GM23248 (cell line): ENCODE data around the gene XKR7. TPM values are rescaled to one million over a fixed set of nuclear protein-coding genes. Genes with fewer than 3 reads are reported as not detected.

ENCODE experiments used
- DNase-seq: peaks from one replicate; pipeline ENCODE4 v3.0.0-alpha.2; 2015
- H2AFZ ChIP-seq: fragments of 200-600 bp; sonication (generic); 2 replicates; pipeline ENCODE4 v1.6.1; 2016; ENCODE audit warnings: antibody characterized with exemption
- H3F3A ChIP-seq: fragments of 200-600 bp; sonication (generic); 2 replicates; pipeline ENCODE4 v1.6.1; 2016; ENCODE audit warnings: mild to moderate bottlenecking, antibody characterized with exemption, mixed run types; ENCODE audit not compliant: insufficient read depth
- H3K27ac ChIP-seq: fragments of 200-600 bp; sonication (generic); 2 replicates; pipeline ENCODE4 v1.5.1; 2016; ENCODE audit warnings: mild to moderate bottlenecking
- H3K27me3 ChIP-seq: fragments of 200-600 bp; sonication (generic); replicated peaks from 2 replicates; pipeline ENCODE4 v1.6.1; 2016; ENCODE audit warnings: mild to moderate bottlenecking; ENCODE audit not compliant: insufficient read depth
- H3K36me3 ChIP-seq: fragments of 200-600 bp; sonication (generic); 2 replicates; pipeline ENCODE4 v1.6.1; 2016; ENCODE audit warnings: low read depth, mild to moderate bottlenecking
- H3K4me1 ChIP-seq: fragments of 200-600 bp; sonication (generic); 2 replicates; pipeline ENCODE4 v1.6.1; 2016; ENCODE audit warnings: mild to moderate bottlenecking; ENCODE audit not compliant: insufficient read depth
- H3K4me2 ChIP-seq: fragments of 200-600 bp; sonication (generic); one replicate; pipeline ENCODE4 v1.6.1; 2016; ENCODE audit warnings: mild to moderate bottlenecking; ENCODE audit not compliant: unreplicated experiment
- H3K4me3 ChIP-seq: fragments of 200-600 bp; sonication (generic); 2 replicates; pipeline ENCODE4 v1.5.1; 2016; ENCODE audit warnings: mild to moderate bottlenecking
- H3K79me2 ChIP-seq: fragments of 200-600 bp; sonication (generic); 2 replicates; pipeline ENCODE4 v1.6.1; 2016; ENCODE audit warnings: mild to moderate bottlenecking; ENCODE audit not compliant: insufficient read depth
- H3K9ac ChIP-seq: fragments of 200-600 bp; sonication (generic); 2 replicates; pipeline ENCODE4 v1.6.1; 2016; ENCODE audit warnings: mild to moderate bottlenecking
- H3K9me2 ChIP-seq: fragments of 200-600 bp; sonication (generic); 2 replicates; pipeline ENCODE4 v1.6.1; 2016; ENCODE audit warnings: mixed run types, mild to moderate bottlenecking, moderate library complexity; ENCODE audit not compliant: insufficient read depth
- H3K9me3 ChIP-seq: fragments of 200-600 bp; sonication (generic); one replicate; pipeline ENCODE4 v1.6.1; 2017; ENCODE audit warnings: low read depth
- H4K20me1 ChIP-seq: fragments of 200-600 bp; sonication (generic); 2 replicates; pipeline ENCODE4 v1.6.0; 2016; ENCODE audit not compliant: insufficient read depth
- EZH2 ChIP-seq: fragments of 200-600 bp; sonication (generic); IDR thresholded peaks from 2 replicates; pipeline ENCODE4 v1.6.1; 2018; ENCODE audit warnings: antibody characterized with exemption, mild to moderate bottlenecking; ENCODE audit not compliant: insufficient read depth, poor library complexity, severe bottlenecking
- EZH2phosphoT487 ChIP-seq: fragments of 200-600 bp; sonication (generic); IDR thresholded peaks from 2 replicates; pipeline ENCODE4 v1.6.1; 2018; ENCODE audit warnings: antibody characterized with exemption, moderate library complexity, mild to moderate bottlenecking, low read depth; ENCODE audit not compliant: insufficient read depth
- WGBS, 2 experiments: methylation state at CpG; one replicate each; pipeline ENCODE4 v1.1.6; 2015 to 2017; ENCODE audit warnings: low lambda C conversion rate in 2 of 2, low coverage in 1 of 2; ENCODE audit errors: missing lambda C conversion rate in 2 of 2; 5-methylcytosine and 5-hydroxymethylcytosine counted together
- in situ Hi-C: fragments of 300-500 bp; cut with MboI; formaldehyde crosslinking; loops from 2 replicates; pipeline ENCODE4 v1.15.0; 2020
- polyA plus RNA-seq: library from polyadenylated mRNA; unstranded; fragments of >200 nt; fragmentation: Nextera tagmentation; extraction: Ambion mirVana; gene quantifications from 2 replicates; pipeline ENCODE4 v1.2.1, GENCODE V29; 2016
- total RNA-seq: library from RNA; depleted of rRNA; stranded (reverse); fragments of >200 nt; shearing (Covaris generic); gene quantifications from 2 replicates; pipeline ENCODE4 v1.2.3, GENCODE V29; 2014

The XKR7 gene
- total and polyA plus RNA-seq, 2 experiments from 2014 or later: not detected

DNA sequence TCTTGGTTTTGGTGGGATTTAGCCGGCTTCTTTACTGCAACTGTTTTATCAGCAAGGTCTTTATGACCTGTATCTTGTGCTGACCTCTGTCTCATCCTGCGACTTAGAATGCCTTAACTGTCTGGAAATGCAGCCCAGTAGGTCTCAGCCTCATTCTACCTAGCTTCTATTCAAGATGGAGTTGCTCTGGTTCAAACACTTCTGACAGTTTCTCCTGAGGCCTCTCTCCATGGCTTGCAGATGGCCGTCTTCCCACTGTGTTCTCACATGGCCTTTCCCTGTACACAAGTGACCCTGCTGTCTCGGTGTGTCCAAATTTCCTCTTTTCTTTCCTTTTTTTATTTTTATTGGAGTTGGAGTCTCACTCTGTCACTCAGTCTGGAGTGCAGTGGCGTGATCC, 38.1 kb downstream of the XKR7 start:
- Histone ChIP-seq H3K27ac (no peak overlapping the region), H3K9me2 (no peaks in the 10 kb centered on the region), H3K36me3 (no peaks in the 10 kb centered on the region), H3F3A (no peaks in the 10 kb centered on the region), H3K27me3 (peaks cover 51% of the 10 kb centered on the region; the same call in 1 of the 2 replicates), H3K9me3 (no peaks in the 10 kb centered on the region), H3K9ac (no peak overlapping the region), H4K20me1 (no peaks in the 10 kb centered on the region), H3K4me1 (no peaks in the 10 kb centered on the region), H3K79me2 (no peaks in the 10 kb centered on the region), H3K4me2 (no peak overlapping the region), H2AFZ (no peak overlapping the region), H3K4me3 (no peak overlapping the region)
- no peak for DNase-seq
- 46 to 52% methylated on average over 5 of the region's 5 CpGs for whole genome bisulfite sequencing, 2 experiments
- in situ Hi-C loops: no loop called here
- TF ChIP-seq EZH2phosphoT487 (no peak), EZH2 (no peak)

DNA sequence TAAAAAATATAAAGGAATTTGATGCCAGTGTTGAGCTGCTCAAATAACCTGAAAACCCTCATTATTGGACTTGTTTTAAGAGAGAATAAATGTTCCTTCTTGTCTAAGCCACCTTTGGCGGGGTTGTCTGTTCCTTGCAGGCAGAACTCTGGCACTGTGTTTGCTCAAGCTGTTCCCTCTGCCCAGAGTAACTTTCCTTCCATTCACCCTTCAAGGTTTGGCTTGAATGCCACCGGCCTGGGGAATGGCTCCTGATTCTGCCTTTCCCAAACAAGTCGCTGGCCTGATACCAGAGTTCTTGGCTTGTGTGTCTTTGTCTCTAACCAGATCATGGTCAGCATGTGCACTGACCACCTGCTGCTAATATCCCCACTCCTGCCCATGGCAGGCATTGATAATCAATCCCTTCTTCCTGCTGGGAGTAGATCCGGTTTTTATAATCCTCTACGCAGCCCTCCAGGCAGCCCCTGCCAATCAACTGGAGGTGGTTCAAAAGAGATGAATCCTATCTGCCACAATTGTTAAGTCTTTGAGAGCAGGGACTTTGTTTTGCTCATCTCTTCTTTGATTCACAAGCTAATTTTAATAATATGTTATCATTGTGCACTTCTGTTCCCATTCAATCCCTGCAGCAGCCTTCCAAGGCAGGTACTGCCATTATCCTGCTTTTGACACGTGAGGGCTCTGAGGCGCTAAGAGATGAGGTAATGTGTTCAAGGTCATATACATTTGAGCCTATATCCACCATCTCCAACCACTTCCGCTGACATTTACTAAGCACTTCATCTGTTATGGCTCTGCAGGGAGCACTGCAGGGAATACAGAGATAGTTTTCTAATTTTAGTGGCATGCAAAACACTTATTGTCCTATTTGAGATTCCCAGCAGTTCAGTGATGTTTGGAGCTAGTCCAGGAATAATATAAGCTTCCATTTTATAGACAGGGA, 39.2 kb downstream of the XKR7 start:
- no peak overlapping the region for H2AFZ ChIP-seq
- 22 to 24% methylated on average over 8 of the region's 8 CpGs for WGBS, 2 experiments

DNA sequence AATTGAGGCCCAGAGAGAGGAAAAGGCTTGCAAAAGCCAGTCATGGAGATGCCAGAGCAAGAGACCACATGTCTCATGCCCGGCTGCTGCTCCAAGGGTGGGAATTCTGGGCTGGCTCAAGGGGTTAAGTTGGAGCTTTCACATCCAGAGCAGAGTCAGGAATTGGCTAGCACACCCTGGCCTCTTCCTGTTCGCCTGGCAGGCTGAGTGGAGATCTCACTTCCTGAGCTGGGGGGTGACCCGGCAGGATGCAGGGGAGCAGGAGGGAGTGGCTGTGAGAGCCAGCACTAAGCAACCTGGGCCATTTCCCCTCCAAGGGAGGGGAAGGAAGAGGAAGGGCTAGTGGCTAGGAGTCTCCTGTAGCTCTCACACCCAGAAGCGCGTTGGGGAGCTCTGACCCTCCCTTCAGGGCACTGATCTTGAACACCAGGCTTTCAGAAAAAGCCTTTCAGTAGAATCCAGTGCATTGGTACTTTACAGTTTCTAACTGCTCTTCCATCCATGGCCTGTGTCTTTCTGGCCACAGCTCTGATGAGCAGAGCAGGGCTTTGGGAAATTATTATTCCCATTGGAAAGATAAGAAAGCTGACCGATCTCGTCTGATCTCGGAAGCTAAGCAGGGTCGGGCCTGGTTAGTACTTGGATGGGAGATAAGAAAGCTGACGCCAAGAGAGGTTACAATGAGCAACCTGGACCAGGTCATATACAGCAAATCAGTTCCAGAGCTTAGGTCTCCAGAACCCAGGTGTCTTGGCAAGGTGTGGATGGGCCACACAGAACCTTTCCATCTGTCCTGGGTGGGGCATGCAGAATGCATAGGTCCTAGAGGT, 40.1 kb downstream of the XKR7 start:
- Histone ChIP-seq H3K4me1 (no peaks in the 10 kb centered on the region), H2AFZ (no peak overlapping the region), H4K20me1 (no peaks in the 10 kb centered on the region), H3K9me3 (no peaks in the 10 kb centered on the region), H3K4me2 (no peak overlapping the region), H3F3A (no peaks in the 10 kb centered on the region), H3K36me3 (no peaks in the 10 kb centered on the region), H3K9me2 (no peaks in the 10 kb centered on the region), H3K27me3 (peaks cover 47% of the 10 kb centered on the region; the same call in 1 of the 2 replicates), H3K9ac (no peak overlapping the region), H3K27ac (no peak overlapping the region), H3K4me3 (no peak overlapping the region), H3K79me2 (no peaks in the 10 kb centered on the region)
- WGBS, 2 experiments: 36 to 44% methylated on average over 10 of the region's 10 CpGs
- TF ChIP-seq EZH2 (no peak), EZH2phosphoT487 (no peak)
- in situ Hi-C loops: no loop called here
- no peak for DNase-seq

More for the DNA sequence above, 39.2 kb downstream of the XKR7 start:
- Histone ChIP-seq H3K9me3 (no peaks in the 10 kb centered on the region), H3K27ac (no peak overlapping the region), H3K9me2 (no peaks in the 10 kb centered on the region), H3K4me3 (no peak overlapping the region), H3K4me1 (no peaks in the 10 kb centered on the region), H3K79me2 (no peaks in the 10 kb centered on the region), H3F3A (no peaks in the 10 kb centered on the region), H3K36me3 (no peaks in the 10 kb centered on the region), H4K20me1 (no peaks in the 10 kb centered on the region), H3K27me3 (peaks cover 52% of the 10 kb centered on the region; the same call in 1 of the 2 replicates), H3K4me2 (no peak overlapping the region), H3K9ac (no peak overlapping the region)
- TF ChIP-seq EZH2phosphoT487 (no peak), EZH2 (no peak)
- no peak for DNase-seq
- in situ Hi-C loops: no loop called here

DNA sequence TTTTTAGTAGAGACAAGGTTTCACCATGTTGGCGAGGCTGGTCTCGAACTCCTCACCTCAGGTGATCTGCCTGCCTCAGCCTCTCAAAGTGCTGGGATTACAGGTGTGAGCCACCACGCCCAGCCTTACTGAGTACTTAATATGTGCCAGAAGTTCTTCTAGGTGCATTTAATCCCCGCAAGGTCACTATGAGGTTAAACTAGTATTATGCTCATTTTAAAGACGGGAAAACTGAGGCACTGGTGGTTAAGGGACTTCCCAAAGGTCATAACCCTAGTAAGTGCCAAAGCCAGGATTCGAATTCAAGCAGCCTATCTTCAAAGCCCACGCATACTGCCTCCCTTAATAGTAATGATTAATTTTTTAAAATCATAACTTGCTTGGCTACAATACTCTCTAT, 41.6 kb downstream of the XKR7 start:
- no peaks in the 10 kb centered on the region for H3K79me2 ChIP-seq
- H2AFZ ChIP-seq: no peak overlapping the region
- H4K20me1 ChIP-seq: no peaks in the 10 kb centered on the region
- in situ Hi-C loops: no loop called here
- H3K9me3 ChIP-seq: no peaks in the 10 kb centered on the region
- H3K27ac ChIP-seq: no peak overlapping the region
- no peaks in the 10 kb centered on the region for H3K36me3 ChIP-seq
- TF ChIP-seq EZH2phosphoT487 (no peak), EZH2 (no peak)
- no peak overlapping the region for H3K4me2 ChIP-seq
- H3K9ac ChIP-seq: no peak overlapping the region
- H3K4me3 ChIP-seq: no peak overlapping the region
- no peaks in the 10 kb centered on the region for H3F3A ChIP-seq
- no peak for DNase-seq
- no peaks in the 10 kb centered on the region for H3K4me1 ChIP-seq
- 39 to 44% methylated on average over 7 of the region's 7 CpGs for WGBS, 2 experiments
- H3K27me3 ChIP-seq: peaks cover 44% of the 10 kb centered on the region; the same call in 1 of the 2 replicates
- no peaks in the 10 kb centered on the region for H3K9me2 ChIP-seq
